Transverse colon (tissue), 3 donors: ENCODE data around the gene RAC2.

Experiments used
- CTCF ChIP-seq, 5 experiments: fragments of 200-600 bp in 3 of 5; fragments of 450-650 bp in 2 of 5; sonication (generic) in 3 of 5; IDR thresholded peaks; 1 replicate in 2 of 5; 2 replicates in 3 of 5; pipeline ENCODE4 v1.5.1; 2016 to 2017; ENCODE audit warnings: antibody characterized with exemption in 5 of 5, inconsistent platforms in 3 of 5, mild to moderate bottlenecking in 2 of 5, moderate library complexity in 1 of 5
- EP300 ChIP-seq: sonication (generic); formaldehyde crosslinking; IDR thresholded peaks from one replicate; pipeline ENCODE4 v1.6.1; 2017; ENCODE audit warnings: antibody characterized with exemption, low read depth
- POLR2A ChIP-seq: fragments of 450-650 bp; IDR thresholded peaks from one replicate; pipeline ENCODE4 v1.6.1; 2016; ENCODE audit warnings: antibody characterized with exemption, mild to moderate bottlenecking, moderate library complexity

- TF ChIP-seq EP300 = no peak
- no peak for TF ChIP-seq CTCF (IDR thresholded peaks at IDR 0.05)
- TF ChIP-seq POLR2A = no peak
These were observed 42.0 kb downstream of the RAC2 start for GRCh38 chr22:37202001-37202555.
